ENCODE data around the gene DOCK9. TPM values are rescaled to one million over a fixed set of nuclear protein-coding genes. Genes with fewer than 3 reads are reported as not detected.
A peak's percentile ranks its signal among the peaks of the same experiment; 100 is the strongest.

The DOCK9 gene
- total RNA-seq, 6 experiments from 2014 or later, result 21.8 to 30.5 (median 25.5) TPM

DNA sequence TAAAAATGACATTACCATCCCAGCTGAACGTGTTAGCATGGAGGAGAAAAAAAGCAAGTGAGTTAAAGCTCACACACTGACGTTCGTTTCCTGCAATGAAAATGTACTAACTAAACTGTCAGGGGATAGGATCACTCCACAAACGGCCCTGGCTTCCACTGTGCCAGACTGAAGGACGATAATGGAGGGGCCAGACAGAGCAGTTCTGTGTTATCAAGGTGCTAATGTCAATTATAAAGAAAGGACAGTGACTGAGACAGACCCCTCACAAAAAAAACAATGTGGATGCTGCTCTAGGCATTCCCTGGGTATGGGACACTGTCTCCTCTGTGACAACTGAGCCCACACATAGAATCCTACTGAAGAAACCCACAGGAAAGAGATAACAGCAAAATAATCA is 181.7 kb downstream of the DOCK9 start:
- no peak overlapping the region for H3K27ac Mint-ChIP-seq
- TF ChIP-seq, protein P1, sequence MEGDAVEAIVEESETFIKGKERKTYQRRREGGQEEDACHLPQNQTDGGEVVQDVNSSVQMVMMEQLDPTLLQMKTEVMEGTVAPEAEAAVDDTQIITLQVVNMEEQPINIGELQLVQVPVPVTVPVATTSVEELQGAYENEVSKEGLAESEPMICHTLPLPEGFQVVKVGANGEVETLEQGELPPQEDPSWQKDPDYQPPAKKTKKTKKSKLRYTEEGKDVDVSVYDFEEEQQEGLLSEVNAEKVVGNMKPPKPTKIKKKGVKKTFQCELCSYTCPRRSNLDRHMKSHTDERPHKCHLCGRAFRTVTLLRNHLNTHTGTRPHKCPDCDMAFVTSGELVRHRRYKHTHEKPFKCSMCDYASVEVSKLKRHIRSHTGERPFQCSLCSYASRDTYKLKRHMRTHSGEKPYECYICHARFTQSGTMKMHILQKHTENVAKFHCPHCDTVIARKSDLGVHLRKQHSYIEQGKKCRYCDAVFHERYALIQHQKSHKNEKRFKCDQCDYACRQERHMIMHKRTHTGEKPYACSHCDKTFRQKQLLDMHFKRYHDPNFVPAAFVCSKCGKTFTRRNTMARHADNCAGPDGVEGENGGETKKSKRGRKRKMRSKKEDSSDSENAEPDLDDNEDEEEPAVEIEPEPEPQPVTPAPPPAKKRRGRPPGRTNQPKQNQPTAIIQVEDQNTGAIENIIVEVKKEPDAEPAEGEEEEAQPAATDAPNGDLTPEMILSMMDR (IDR thresholded peaks at IDR 0.05), result no peak
- H3K4me1 Mint-ChIP-seq (ENCODE audit: low read depth), result peaks cover 25% of the 10 kb centered on the region
- H3K36me3 Mint-ChIP-seq (ENCODE audit: low read depth), result peaks cover 34% of the 10 kb centered on the region
- no peaks in the 10 kb centered on the region for H3K9me3 Mint-ChIP-seq
- DNase-seq, result no peak
- no peaks in the 10 kb centered on the region; the same call in 1 of the 2 replicates for H3K27me3 Mint-ChIP-seq (ENCODE audit: insufficient read depth)
- no peak overlapping the region for H3K4me3 Mint-ChIP-seq

DNA sequence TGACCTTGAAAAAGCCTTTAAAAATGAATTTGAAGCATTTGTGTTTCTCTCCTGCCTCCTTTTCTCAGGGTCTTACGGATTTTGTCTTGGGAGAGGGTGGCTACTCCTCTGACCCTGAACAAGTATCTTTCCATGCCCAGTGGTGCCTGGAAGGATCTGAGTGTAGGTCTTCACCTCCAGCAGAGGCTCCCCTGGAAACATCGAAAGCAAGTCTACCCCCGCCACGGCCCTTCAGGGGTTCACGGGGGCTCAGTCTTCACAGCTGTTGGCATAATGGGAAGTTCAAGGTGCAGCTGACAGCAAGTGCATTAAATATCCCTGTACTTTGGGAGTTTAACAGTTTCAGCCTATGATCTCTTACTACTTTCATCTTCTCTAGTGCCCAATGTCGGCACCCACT is 182.6 kb downstream of the DOCK9 start:
- H3K27me3 Mint-ChIP-seq (ENCODE audit: insufficient read depth), result no peaks in the 10 kb centered on the region; the same call in 1 of the 2 replicates
- H3K4me3 Mint-ChIP-seq, result no peak overlapping the region

DNA sequence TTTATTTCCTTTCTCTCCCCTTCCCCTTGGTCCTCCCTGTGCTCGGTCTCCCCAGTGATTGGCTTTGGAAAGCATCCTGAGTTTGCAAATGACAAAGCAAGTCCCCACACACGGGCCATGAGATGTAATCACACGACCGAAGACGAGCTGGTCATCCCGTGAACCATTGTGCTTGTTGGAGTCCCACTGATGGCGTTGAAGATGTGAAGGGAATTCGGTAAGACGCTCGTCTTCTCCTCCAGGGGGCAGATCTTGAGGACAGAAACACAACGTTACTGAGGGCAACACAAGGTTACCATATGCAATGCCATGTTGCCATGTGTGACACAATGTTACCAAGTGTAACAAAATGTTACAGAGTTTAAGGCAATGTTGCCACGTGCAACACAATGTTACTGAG is 183.4 kb downstream of the DOCK9 start:
- no peaks in the 10 kb centered on the region; the same call in none of the 2 replicates for H3K27me3 Mint-ChIP-seq (ENCODE audit: insufficient read depth)
- DNase-seq, result no peak
- TF ChIP-seq, protein P1 (IDR thresholded peaks at IDR 0.05), result peak; percentile 19; the same call in 1 of the 2 replicates
- H3K36me3 Mint-ChIP-seq (ENCODE audit: low read depth), result peaks cover 34% of the 10 kb centered on the region
- no peak overlapping the region for H3K27ac Mint-ChIP-seq
- no peak overlapping the region for H3K4me3 Mint-ChIP-seq
- H3K4me1 Mint-ChIP-seq (ENCODE audit: low read depth), result peaks cover 20% of the 10 kb centered on the region
- H3K9me3 Mint-ChIP-seq, result no peaks in the 10 kb centered on the region

More for the DNA sequence above, 182.6 kb downstream of the DOCK9 start:
- TF ChIP-seq, protein P1 (IDR thresholded peaks at IDR 0.05), result no peak
- H3K4me1 Mint-ChIP-seq (ENCODE audit: low read depth), result peaks cover 25% of the 10 kb centered on the region
- H3K9me3 Mint-ChIP-seq, result no peaks in the 10 kb centered on the region
- H3K27ac Mint-ChIP-seq, result no peak overlapping the region
- no peak for DNase-seq
- H3K36me3 Mint-ChIP-seq (ENCODE audit: low read depth), result peaks cover 34% of the 10 kb centered on the region

DNA sequence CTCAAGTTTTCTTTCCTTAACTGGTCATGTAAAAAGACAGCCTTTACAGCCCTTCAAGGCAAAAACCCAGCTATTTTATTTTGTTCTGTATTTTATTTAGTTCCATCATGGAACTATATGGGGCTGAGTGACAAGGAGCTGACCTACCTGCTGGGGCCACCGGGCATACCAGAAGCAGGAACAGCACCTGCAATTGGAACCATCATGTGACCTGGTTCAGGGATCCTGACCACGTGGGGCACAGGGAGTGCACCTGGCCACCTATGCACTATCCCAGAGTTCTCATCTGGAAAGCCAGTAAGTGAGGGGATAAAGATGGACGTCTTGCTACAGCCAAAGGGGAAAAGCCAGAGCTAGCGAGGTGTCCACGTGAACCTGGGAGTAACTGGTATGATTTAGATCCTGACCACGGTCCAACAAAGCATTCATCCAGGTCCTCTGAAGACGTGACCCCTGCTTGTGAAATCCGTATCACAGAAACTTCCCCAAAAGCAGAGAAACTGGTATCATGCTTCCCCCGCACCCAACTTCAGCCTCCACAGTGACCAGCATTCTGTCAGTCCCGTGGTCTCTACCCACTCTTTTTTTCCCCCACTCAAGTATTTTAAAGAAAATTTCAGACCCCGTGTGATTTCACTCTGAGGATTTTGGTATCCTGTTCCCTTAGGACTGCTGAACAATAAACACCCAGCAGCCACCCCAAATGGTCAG is 184.9 kb downstream of the DOCK9 start:
- no peak for DNase-seq
- peaks cover 32% of the 10 kb centered on the region for H3K36me3 Mint-ChIP-seq (ENCODE audit: low read depth)
- TF ChIP-seq, protein P1 (IDR thresholded peaks at IDR 0.05), result no peak
- H3K4me1 Mint-ChIP-seq (ENCODE audit: low read depth), result peaks cover 4% of the 10 kb centered on the region
- peaks cover 2% of the 10 kb centered on the region for H3K27me3 Mint-ChIP-seq (ENCODE audit: insufficient read depth)
- H3K9me3 Mint-ChIP-seq, result no peaks in the 10 kb centered on the region
- no peak overlapping the region for H3K27ac Mint-ChIP-seq
- H3K4me3 Mint-ChIP-seq, result no peak overlapping the region

DNA sequence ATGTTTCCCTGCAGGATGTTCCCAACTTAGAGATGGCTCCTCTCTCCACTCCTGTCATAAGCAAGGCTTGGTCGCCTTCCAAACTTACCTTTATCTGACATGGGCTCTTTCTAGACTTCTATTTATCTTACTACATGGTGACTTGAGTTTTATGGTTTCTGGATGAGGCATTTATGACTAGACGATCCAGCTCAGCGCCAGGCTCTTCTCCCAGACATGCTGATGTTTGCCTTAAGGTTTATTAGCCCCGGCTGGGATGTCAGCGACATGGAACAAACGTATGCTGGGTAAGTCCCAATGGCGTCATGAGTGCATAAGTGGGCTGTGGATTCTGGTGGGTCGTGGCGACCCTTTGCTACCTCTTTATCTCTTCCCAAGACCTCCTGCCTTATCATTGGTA is 185.5 kb downstream of the DOCK9 start:
- TF ChIP-seq, protein P1 (IDR thresholded peaks at IDR 0.05), result no peak
- Mint-ChIP-seq H3K36me3 (ENCODE audit: low read depth) (peaks cover 26% of the 10 kb centered on the region), H3K27ac (no peak overlapping the region), H3K4me3 (no peak overlapping the region), H3K4me1 (ENCODE audit: low read depth) (no peaks in the 10 kb centered on the region), H3K9me3 (no peaks in the 10 kb centered on the region), H3K27me3 (ENCODE audit: insufficient read depth) (peaks cover 2% of the 10 kb centered on the region)
- no peak for DNase-seq

Measured in HFFc6 (cell line).